ENCODE results near the gene GDI1. TPM values are rescaled to one million over a fixed set of nuclear protein-coding genes. Genes with fewer than 3 reads are reported as not detected.

GDI1 gene
- total RNA-seq, 4 donors from 2014 or later = 65.2 to 278 (median 117) TPM

- Histone ChIP-seq H3K27ac (peak overlapping the region in 1 of 4 donors; percentile 90), H3K36me3 (peaks cover 0 to 7% (median 0%) of the 10 kb centered on the region in 3 donors), H3K4me3 (no peak overlapping the region), H3K9me3 (no peaks in the 10 kb centered on the region), H3K4me1 (peaks cover 0 to 21% (median 6%) of the 10 kb centered on the region in 4 donors), H3K27me3 (no peaks in the 10 kb centered on the region)
- TF ChIP-seq CTCF (IDR thresholded peaks at IDR 0.05) = no peak
- no peak for DNase-seq
These were observed 50.8 kb downstream of the GDI1 start for GRCh38 chrX:154487518-154488290.

GRCh38 chrX:154488336-154489075 lies 51.6 kb downstream of the GDI1 start:
- Histone ChIP-seq H3K36me3 (peaks cover 0 to 7% (median 0%) of the 10 kb centered on the region in 3 donors), H3K27me3 (no peaks in the 10 kb centered on the region), H3K4me3 (no peak overlapping the region), H3K27ac (no peak overlapping the region), H3K9me3 (no peaks in the 10 kb centered on the region), H3K4me1 (peaks cover 0 to 21% (median 6%) of the 10 kb centered on the region in 4 donors)
- peak in 1 of 3 donors; percentile 45 for DNase-seq
- no peak for TF ChIP-seq CTCF (IDR thresholded peaks at IDR 0.05)
- TF ChIP-seq POLR2A (IDR thresholded peaks at IDR 0.05) = no peak

GRCh38 chrX:154489182-154489581 lies 52.2 kb downstream of the GDI1 start:
- Histone ChIP-seq H3K4me3 (peak overlapping the region in 2 of 4 donors; percentile 68 to 83), H3K27ac (peak overlapping the region in 3 of 4 donors; percentile 93 to 97 (median 96))

GRCh38 chrX:154490021-154490413 lies 53.1 kb downstream of the GDI1 start:
- H3K27me3 ChIP-seq = no peaks in the 10 kb centered on the region
- H3K9me3 ChIP-seq = no peaks in the 10 kb centered on the region
- H3K36me3 ChIP-seq = peaks cover 0 to 4% (median 0%) of the 10 kb centered on the region in 3 donors
- H3K4me1 ChIP-seq = peaks cover 0 to 13% (median 4%) of the 10 kb centered on the region in 4 donors
- TF ChIP-seq POLR2A (IDR thresholded peaks at IDR 0.05) (no peak), CTCF (IDR thresholded peaks at IDR 0.05) (no peak)
- peak in 2 of 3 donors; percentile 32 to 64 for DNase-seq
- H3K4me3 ChIP-seq = peak overlapping the region; percentile 61 to 83 (median 66)
- H3K27ac ChIP-seq = peak overlapping the region; percentile 93 to 97 (median 96)

More at GRCh38 chrX:154489182-154489581, 52.2 kb downstream of the GDI1 start:
- TF ChIP-seq POLR2A (IDR thresholded peaks at IDR 0.05) (no peak), CTCF (IDR thresholded peaks at IDR 0.05) (no peak)
- Histone ChIP-seq H3K9me3 (no peaks in the 10 kb centered on the region), H3K27me3 (no peaks in the 10 kb centered on the region), H3K36me3 (peaks cover 0 to 7% (median 0%) of the 10 kb centered on the region in 3 donors), H3K4me1 (peaks cover 0 to 21% (median 6%) of the 10 kb centered on the region in 4 donors)
- DNase-seq = no peak

GRCh38 chrX:154490414-154491083 lies 53.6 kb downstream of the GDI1 start, which contains the start of gene SLC10A3:
Gene SLC10A3 (minus strand): TSS chrX:154490629. CDS start chrX:154488940, 1,689 bp downstream.
- Histone ChIP-seq H3K4me3 (peak within 1 kb of the TSS; percentile 61 to 83 (median 66)), H3K36me3 (no peaks in the 10 kb centered on the region), H3K4me1 (peaks cover 0 to 8% (median 4%) of the 10 kb centered on the region in 4 donors), H3K27ac (peak within 1 kb of the TSS; percentile 93 to 97 (median 96)), H3K9me3 (no peaks in the 10 kb centered on the region), H3K27me3 (no peaks in the 10 kb centered on the region)
- TF ChIP-seq CTCF (IDR thresholded peaks at IDR 0.05) = peak in 1 of 6 experiments; percentile 8
- peak; percentile 79 to 83 for TF ChIP-seq POLR2A (IDR thresholded peaks at IDR 0.05)
- peak; percentile 87 to 96 (median 93) for DNase-seq

Measured in Peyer's patch (tissue), 4 donors.